ENCODE results near the gene EFHC2. TPM values are rescaled to one million over a fixed set of nuclear protein-coding genes. Genes with fewer than 3 reads are reported as not detected.

The EFHC2 gene
- total and polyA plus RNA-seq, 2 of the 8 experiments (the other 6 are each of a cell fraction or from before 2014, with no cell fraction given): 1.8 to 3.4 TPM

DNA sequence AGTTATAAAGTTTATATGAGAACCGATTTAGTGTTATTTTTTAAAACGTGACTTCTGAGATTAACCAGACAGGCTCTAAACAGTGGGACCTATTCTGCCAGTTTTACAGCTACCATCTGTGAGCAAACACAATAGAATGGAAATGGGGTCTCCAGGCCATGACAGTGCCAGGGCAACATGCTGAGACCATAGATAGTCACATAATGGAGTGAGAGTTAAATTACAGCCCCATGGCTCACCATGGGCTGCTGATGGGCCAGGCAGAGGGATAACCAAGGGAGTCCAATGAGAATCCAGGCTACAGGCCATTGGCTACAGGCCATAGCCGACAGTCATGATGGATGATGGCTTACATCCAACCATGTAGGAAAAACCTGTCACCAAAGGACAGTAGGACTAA, 186.7 kb downstream of the EFHC2 start:
- WGBS, 2 experiments (ENCODE audit: extremely low coverage in 1 of 2, insufficient coverage in 1 of 2, insufficient read length in 1 of 2, insufficient replicate concordance in 2 of 2, low coverage in 1 of 2, low lambda C conversion rate in 2 of 2, missing lambda C conversion rate in 1 of 2): 90% methylated on average over 3 of the region's 3 CpGs; no CpG with 5 or more reads in 1 of the 2 experiments
- H2BK120ac ChIP-seq (replicated peaks; ENCODE audit: low read depth, low read length): no peak overlapping the region
- no peak overlapping the region for H3K56ac ChIP-seq (replicated peaks; ENCODE audit: insufficient read length, low read depth, low read length)
- no peak overlapping the region for H3K14ac ChIP-seq (ENCODE audit: insufficient read length)
- no peaks in the 10 kb centered on the region for H3K79me1 ChIP-seq (ENCODE audit: low read depth, low read length)
- H3K23ac ChIP-seq (ENCODE audit: insufficient read length): no peak overlapping the region
- no peak overlapping the region for H2AFZ ChIP-seq (ENCODE audit: low read length)
- H3K4ac ChIP-seq (replicated peaks; ENCODE audit: insufficient read length, low read depth, low read length): no peak overlapping the region
- H3K23me2 ChIP-seq (ENCODE audit: low read depth, low read length): no peaks in the 10 kb centered on the region
- no peak for DNase-seq (ENCODE audit: low read depth in 1 of 2, low spot score in 2 of 2)
- no peaks in the 10 kb centered on the region for H4K20me1 ChIP-seq (replicated peaks in 1 of 2; ENCODE audit: control insufficient read depth in 1 of 2, insufficient read depth in 2 of 2, low read length in 2 of 2)
- H3K9ac ChIP-seq (replicated peaks in 1 of 4; ENCODE audit: extremely low read depth in 1 of 4, low read depth in 3 of 4, low read length in 3 of 4): no peak overlapping the region
- no peaks in the 10 kb centered on the region for H3K36me3 ChIP-seq (ENCODE audit: control insufficient read depth in 2 of 4, insufficient read depth in 4 of 4, low read length in 3 of 4)
- H4K91ac ChIP-seq (replicated peaks; ENCODE audit: insufficient read length, low read length): no peak overlapping the region
- POLR2A ChIA-PET (ENCODE audit: partially characterized antibody): no interaction called here
- no peak overlapping the region for H2BK12ac ChIP-seq (ENCODE audit: low read depth, low read length)
- FAIRE-seq: no peak
- H4K8ac ChIP-seq (ENCODE audit: extremely low read depth, insufficient read depth, low read length): no peak overlapping the region
- H3K9me3 ChIP-seq (ENCODE audit: insufficient read depth in 2 of 2, low read depth in 1 of 2, low read length in 1 of 2): no peaks in the 10 kb centered on the region
- no peak overlapping the region for H3K4me3 ChIP-seq (ENCODE audit: extremely low read depth in 1 of 4, insufficient read depth in 2 of 4, low read depth in 3 of 4, low read length in 4 of 4)
- H3K4me2 ChIP-seq (ENCODE audit: insufficient read depth in 1 of 2, low read depth in 2 of 2, low read length in 2 of 2): no peak overlapping the region
- H3K4me1 ChIP-seq (replicated peaks in 1 of 4; ENCODE audit: control insufficient read depth in 3 of 4, insufficient read depth in 4 of 4, low read length in 3 of 4): peaks cover 0 to 2% (median under 1%) of the 10 kb centered on the region in 4 experiments; a peak in 1 of 7 replicates
- H3K27ac ChIP-seq (ENCODE audit: low read depth, low read length): no peak overlapping the region
- CTCF ChIA-PET (ENCODE audit: partially characterized antibody): interaction anchor here (1.0 kb wide), 1 partner anchor 198 kb away, joined by 3 read pairs; no protein-coding TSS in a partner anchor
- no peak overlapping the region for H2AK5ac ChIP-seq (ENCODE audit: low read depth, low read length)
- H2BK20ac ChIP-seq (ENCODE audit: low read length): no peak overlapping the region
- no peak overlapping the region for H3K18ac ChIP-seq (ENCODE audit: extremely low read depth, low read length)
- no peak overlapping the region for H4K5ac ChIP-seq (ENCODE audit: insufficient read length, low read depth, low read length)
- H3K79me2 ChIP-seq (ENCODE audit: control insufficient read depth in 1 of 2, insufficient read depth in 2 of 2, low read length in 2 of 2): no peaks in the 10 kb centered on the region
- no peak overlapping the region for H2BK15ac ChIP-seq (ENCODE audit: low read length)
- no peaks in the 10 kb centered on the region for H3K27me3 ChIP-seq (replicated peaks in 1 of 4; ENCODE audit: control insufficient read depth in 3 of 4, extremely low read depth in 1 of 4, insufficient read depth in 3 of 4, low read length in 3 of 4)
- H2BK5ac ChIP-seq (ENCODE audit: low read depth, low read length): no peak overlapping the region
- TF ChIP-seq BCL11A (IDR thresholded peaks at IDR 0.05; ENCODE audit: low read depth in 2 of 2, low read length in 2 of 2) (no peak), SP4 (IDR thresholded peaks at IDR 0.05; ENCODE audit: low read length) (no peak), HDAC6 (IDR thresholded peaks at IDR 0.05; ENCODE audit: low read depth, low read length) (no peak)
- TF ChIP-seq, protein P1, sequence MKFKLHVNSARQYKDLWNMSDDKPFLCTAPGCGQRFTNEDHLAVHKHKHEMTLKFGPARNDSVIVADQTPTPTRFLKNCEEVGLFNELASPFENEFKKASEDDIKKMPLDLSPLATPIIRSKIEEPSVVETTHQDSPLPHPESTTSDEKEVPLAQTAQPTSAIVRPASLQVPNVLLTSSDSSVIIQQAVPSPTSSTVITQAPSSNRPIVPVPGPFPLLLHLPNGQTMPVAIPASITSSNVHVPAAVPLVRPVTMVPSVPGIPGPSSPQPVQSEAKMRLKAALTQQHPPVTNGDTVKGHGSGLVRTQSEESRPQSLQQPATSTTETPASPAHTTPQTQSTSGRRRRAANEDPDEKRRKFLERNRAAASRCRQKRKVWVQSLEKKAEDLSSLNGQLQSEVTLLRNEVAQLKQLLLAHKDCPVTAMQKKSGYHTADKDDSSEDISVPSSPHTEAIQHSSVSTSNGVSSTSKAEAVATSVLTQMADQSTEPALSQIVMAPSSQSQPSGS (IDR thresholded peaks at IDR 0.05; ENCODE audit: low read length): no peak
